GM12873 (cell line): ENCODE data around the gene CBX6.

Experiments used
- TF ChIP-seq, protein P1 (sequence below): IDR thresholded peaks from 2 replicates; pipeline ENCODE4 v1.5.1; 2012; ENCODE audit warnings: low read depth, mild to moderate bottlenecking, moderate library complexity, low read length, control low read depth; ENCODE audit not compliant: insufficient read depth; ENCODE audit errors: missing control alignments

CBX6 gene

DNA sequence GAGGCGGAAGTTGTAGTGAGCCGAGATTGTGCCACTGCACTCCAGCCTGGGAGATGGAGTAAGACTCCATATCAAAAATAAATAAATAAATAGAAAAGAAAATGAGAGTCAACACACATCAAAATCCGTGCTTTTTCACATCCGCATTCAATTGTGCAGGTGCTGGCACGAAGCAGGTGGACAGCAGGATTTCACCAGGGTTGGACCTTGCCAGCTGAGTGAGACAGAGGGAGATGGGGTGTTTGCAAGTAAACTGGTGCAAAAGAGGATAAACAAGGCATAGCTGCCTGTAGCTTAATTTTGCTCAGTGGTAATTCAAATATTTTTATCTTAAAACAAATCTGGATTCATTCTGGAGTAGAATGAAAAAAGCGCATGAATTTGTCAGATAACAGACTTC lies 54.8 kb downstream of the CBX6 start:
- TF ChIP-seq, protein P1, sequence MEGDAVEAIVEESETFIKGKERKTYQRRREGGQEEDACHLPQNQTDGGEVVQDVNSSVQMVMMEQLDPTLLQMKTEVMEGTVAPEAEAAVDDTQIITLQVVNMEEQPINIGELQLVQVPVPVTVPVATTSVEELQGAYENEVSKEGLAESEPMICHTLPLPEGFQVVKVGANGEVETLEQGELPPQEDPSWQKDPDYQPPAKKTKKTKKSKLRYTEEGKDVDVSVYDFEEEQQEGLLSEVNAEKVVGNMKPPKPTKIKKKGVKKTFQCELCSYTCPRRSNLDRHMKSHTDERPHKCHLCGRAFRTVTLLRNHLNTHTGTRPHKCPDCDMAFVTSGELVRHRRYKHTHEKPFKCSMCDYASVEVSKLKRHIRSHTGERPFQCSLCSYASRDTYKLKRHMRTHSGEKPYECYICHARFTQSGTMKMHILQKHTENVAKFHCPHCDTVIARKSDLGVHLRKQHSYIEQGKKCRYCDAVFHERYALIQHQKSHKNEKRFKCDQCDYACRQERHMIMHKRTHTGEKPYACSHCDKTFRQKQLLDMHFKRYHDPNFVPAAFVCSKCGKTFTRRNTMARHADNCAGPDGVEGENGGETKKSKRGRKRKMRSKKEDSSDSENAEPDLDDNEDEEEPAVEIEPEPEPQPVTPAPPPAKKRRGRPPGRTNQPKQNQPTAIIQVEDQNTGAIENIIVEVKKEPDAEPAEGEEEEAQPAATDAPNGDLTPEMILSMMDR = no peak

DNA sequence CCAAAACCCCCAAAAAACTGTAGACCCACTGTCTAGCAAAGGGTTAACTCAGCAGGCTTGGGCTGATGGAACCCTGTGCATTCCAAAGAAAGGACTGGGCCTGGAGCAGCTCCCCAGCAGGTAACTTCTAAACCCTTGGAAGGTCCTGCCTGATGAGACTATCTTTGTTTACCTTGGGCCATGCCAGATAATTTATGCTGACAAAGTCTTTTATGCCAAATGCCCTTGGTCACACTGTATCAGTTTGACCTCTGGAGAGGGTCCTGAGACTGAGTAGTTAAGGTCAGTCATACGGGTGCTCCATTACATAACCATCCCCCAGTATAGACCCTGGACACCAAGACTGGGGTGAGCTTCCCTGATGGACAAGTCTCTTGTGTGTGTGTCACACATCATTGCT lies 56.2 kb downstream of the CBX6 start:
- TF ChIP-seq, protein P1 = no peak
